Measurements from ENCODE around the gene ADCY6. TPM values are rescaled to one million over a fixed set of nuclear protein-coding genes. Genes with fewer than 3 reads are reported as not detected.

ADCY6 gene
- total RNA-seq, 1 experiment from 2014 or later: 31.1 TPM

GRCh38 chr12:48750215-48750614, 38.7 kb downstream of the ADCY6 start:
- H3K27ac Mint-ChIP-seq: no peak overlapping the region; a peak in 1 of 7 replicates
- Histone ChIP-seq H2BK15ac (ENCODE audit: low read depth, low read length) (no peak overlapping the region), H3K9me3 (ENCODE audit: control insufficient read depth, low read depth, low read length) (no peaks in the 10 kb centered on the region), H3T11ph (ENCODE audit: low read length) (no peak overlapping the region), H3K23me2 (ENCODE audit: insufficient read length, low read depth, low read length, poor library complexity, severe bottlenecking) (no peaks in the 10 kb centered on the region), H3K4ac (ENCODE audit: low read depth, low read length) (no peak overlapping the region), H3K23ac (ENCODE audit: insufficient read length, low read depth, low read length) (no peak overlapping the region), H3K18ac (ENCODE audit: insufficient read length, low read depth, low read length) (no peak overlapping the region), H3K4me2 (ENCODE audit: insufficient read depth, insufficient read length, low read length) (no peak overlapping the region), H2AK5ac (ENCODE audit: insufficient read length, low read length) (no peak overlapping the region), H2BK120ac (ENCODE audit: low read depth, low read length, poor library complexity, severe bottlenecking) (no peak overlapping the region), H2BK5ac (ENCODE audit: insufficient read length, low read length) (no peak overlapping the region), H3K79me2 (ENCODE audit: insufficient read depth, low read length) (no peaks in the 10 kb centered on the region), H4K20me1 (ENCODE audit: control insufficient read depth, insufficient read depth, insufficient read length) (no peaks in the 10 kb centered on the region), H3K79me1 (ENCODE audit: insufficient read depth, low read depth, low read length, poor library complexity, severe bottlenecking) (no peaks in the 10 kb centered on the region), H4K8ac (replicated peaks; ENCODE audit: insufficient read length, low read depth, low read length) (no peak overlapping the region), H3K9ac (ENCODE audit: extremely low read depth, insufficient read length, low read length) (no peak overlapping the region), H2BK20ac (ENCODE audit: low read depth, low read length, poor library complexity, severe bottlenecking) (no peak overlapping the region), H4K5ac (ENCODE audit: insufficient read length, low read depth, low read length) (no peak overlapping the region), H2AFZ (ENCODE audit: low read length) (no peak overlapping the region), H4K91ac (ENCODE audit: insufficient read length, low read depth, low read length) (no peak overlapping the region), H3K27ac (ENCODE audit: insufficient read length, low read depth, low read length) (no peak overlapping the region), H3K56ac (ENCODE audit: insufficient read length, low read depth, low read length) (no peak overlapping the region), H3K27me3 (ENCODE audit: insufficient read depth, low read length) (no peaks in the 10 kb centered on the region; the same call in 1 of the 2 replicates), H3K14ac (ENCODE audit: insufficient read depth, low read length) (no peak overlapping the region), H3K4me1 (ENCODE audit: insufficient read depth, low read length) (no peaks in the 10 kb centered on the region), H2BK12ac (ENCODE audit: insufficient read length, low read depth, low read length) (no peak overlapping the region)
- no CpG with 5 or more reads among the region's 1 CpG for WGBS (ENCODE audit: extremely low coverage, insufficient read length, low lambda C conversion rate)
- TF ChIP-seq CTCF (conservative IDR thresholded peaks at IDR 0.05): no peak
- H3K4me1 Mint-ChIP-seq: peaks cover 0 to 2% of the 10 kb centered on the region in 2 experiments; a peak in 1 of 4 replicates
- no peak overlapping the region for H3K4me3 Mint-ChIP-seq
- peaks cover 9% of the 10 kb centered on the region for H3K27me3 Mint-ChIP-seq (ENCODE audit: low read depth)
- H3K9me3 Mint-ChIP-seq: no peaks in the 10 kb centered on the region
- H3K36me3 Mint-ChIP-seq (ENCODE audit: insufficient read depth in 1 of 3, low read depth in 3 of 3): no peaks in the 10 kb centered on the region
- DNase-seq: no peak
